Measurements from ENCODE around the gene PLEKHN1.

PLEKHN1 gene

GRCh38 chr1:917076-917459, 49.2 kb upstream of the PLEKHN1 start:
- peaks cover 32% of the 10 kb centered on the region for H3K4me1 ChIP-seq (ENCODE audit: control insufficient read depth, insufficient read depth, low read length)
- peaks cover 0 to 12% of the 10 kb centered on the region in 2 experiments; a peak in 1 of 3 replicates for H3K36me3 ChIP-seq (ENCODE audit: control insufficient read depth in 2 of 2, insufficient read depth in 1 of 2, low read length in 2 of 2)
- H3K4me3 ChIP-seq (ENCODE audit: low read depth, low read length) = no peak overlapping the region
- POLR2A ChIA-PET = interaction anchor here (1.0 to 5.2 kb wide), 6 partner anchors 10 to 59 kb away, joined by 3 to 106 read pairs (median 4); no protein-coding TSS in a partner anchor
- H3K9me3 ChIP-seq (ENCODE audit: control insufficient read depth, insufficient read depth, low read depth, low read length) = no peaks in the 10 kb centered on the region
- CTCF ChIA-PET = interaction anchor here (0.8 to 3.9 kb wide), 2 partner anchors 12 kb away, joined by 3 to 26 read pairs; no protein-coding TSS in a partner anchor
- H3K27ac ChIP-seq (ENCODE audit: extremely low read depth, low read depth, low read length) = peak overlapping the region; percentile 94
- no peak for TF ChIP-seq ZNF292 (tag by site-specific recombination; IDR thresholded peaks at IDR 0.05; ENCODE audit: borderline replicate concordance, low read depth)
- TF ChIP-seq ZNF548 (tag by site-specific recombination; IDR thresholded peaks at IDR 0.05) = no peak
- TF ChIP-seq OVOL3 (tag by site-specific recombination; IDR thresholded peaks at IDR 0.05) = no peak
- 0 out of 2 replicates have a peak, but pooled peaks have one; percentile 30 for TF ChIP-seq ZBTB20 (tag by site-specific recombination; IDR thresholded peaks at IDR 0.05)
- no peak for TF ChIP-seq SCRT1 (tag by site-specific recombination; IDR thresholded peaks at IDR 0.05; ENCODE audit: borderline replicate concordance)
- TF ChIP-seq, protein P1, sequence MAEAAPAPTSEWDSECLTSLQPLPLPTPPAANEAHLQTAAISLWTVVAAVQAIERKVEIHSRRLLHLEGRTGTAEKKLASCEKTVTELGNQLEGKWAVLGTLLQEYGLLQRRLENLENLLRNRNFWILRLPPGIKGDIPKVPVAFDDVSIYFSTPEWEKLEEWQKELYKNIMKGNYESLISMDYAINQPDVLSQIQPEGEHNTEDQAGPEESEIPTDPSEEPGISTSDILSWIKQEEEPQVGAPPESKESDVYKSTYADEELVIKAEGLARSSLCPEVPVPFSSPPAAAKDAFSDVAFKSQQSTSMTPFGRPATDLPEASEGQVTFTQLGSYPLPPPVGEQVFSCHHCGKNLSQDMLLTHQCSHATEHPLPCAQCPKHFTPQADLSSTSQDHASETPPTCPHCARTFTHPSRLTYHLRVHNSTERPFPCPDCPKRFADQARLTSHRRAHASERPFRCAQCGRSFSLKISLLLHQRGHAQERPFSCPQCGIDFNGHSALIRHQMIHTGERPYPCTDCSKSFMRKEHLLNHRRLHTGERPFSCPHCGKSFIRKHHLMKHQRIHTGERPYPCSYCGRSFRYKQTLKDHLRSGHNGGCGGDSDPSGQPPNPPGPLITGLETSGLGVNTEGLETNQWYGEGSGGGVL (tag by site-specific recombination; IDR thresholded peaks at IDR 0.05) = peak; percentile 72
- TF ChIP-seq GLIS1 (tag by site-specific recombination; IDR thresholded peaks at IDR 0.05) = peak; percentile 27
- TF ChIP-seq, protein P2, sequence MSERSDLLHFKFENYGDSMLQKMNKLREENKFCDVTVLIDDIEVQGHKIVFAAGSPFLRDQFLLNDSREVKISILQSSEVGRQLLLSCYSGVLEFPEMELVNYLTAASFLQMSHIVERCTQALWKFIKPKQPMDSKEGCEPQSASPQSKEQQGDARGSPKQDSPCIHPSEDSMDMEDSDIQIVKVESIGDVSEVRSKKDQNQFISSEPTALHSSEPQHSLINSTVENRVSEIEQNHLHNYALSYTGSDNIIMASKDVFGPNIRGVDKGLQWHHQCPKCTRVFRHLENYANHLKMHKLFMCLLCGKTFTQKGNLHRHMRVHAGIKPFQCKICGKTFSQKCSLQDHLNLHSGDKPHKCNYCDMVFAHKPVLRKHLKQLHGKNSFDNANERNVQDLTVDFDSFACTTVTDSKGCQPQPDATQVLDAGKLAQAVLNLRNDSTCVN (tag by site-specific recombination; optimal IDR thresholded peaks at IDR 0.05) = peak; percentile 4
- 0 out of 2 replicates have a peak, but pooled peaks have one; percentile 18 for TF ChIP-seq BCL11B (tag by site-specific recombination; IDR thresholded peaks at IDR 0.05; ENCODE audit: low read depth)
- no peak for TF ChIP-seq ZNF624 (tag by site-specific recombination; IDR thresholded peaks at IDR 0.05)
- no peak for TF ChIP-seq ZNF138 (tag by site-specific recombination; IDR thresholded peaks at IDR 0.05; ENCODE audit: borderline replicate concordance)
- no peak for TF ChIP-seq ZNF202 (tag by site-specific recombination; IDR thresholded peaks at IDR 0.05; ENCODE audit: borderline replicate concordance)
- no peak for TF ChIP-seq OSR2 (tag by site-specific recombination; IDR thresholded peaks at IDR 0.05)
- TF ChIP-seq, protein P3, sequence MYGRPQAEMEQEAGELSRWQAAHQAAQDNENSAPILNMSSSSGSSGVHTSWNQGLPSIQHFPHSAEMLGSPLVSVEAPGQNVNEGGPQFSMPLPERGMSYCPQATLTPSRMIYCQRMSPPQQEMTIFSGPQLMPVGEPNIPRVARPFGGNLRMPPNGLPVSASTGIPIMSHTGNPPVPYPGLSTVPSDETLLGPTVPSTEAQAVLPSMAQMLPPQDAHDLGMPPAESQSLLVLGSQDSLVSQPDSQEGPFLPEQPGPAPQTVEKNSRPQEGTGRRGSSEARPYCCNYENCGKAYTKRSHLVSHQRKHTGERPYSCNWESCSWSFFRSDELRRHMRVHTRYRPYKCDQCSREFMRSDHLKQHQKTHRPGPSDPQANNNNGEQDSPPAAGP (tag by site-specific recombination; IDR thresholded peaks at IDR 0.05) = no peak
- TF ChIP-seq SP2 (tag by site-specific recombination; IDR thresholded peaks at IDR 0.05) = no peak
- no peak for TF ChIP-seq ZNF416 (tag by site-specific recombination; IDR thresholded peaks at IDR 0.05)
- TF ChIP-seq GFI1B (tag by site-specific recombination; IDR thresholded peaks at IDR 0.05) = no peak
- TF ChIP-seq ZNF561 (tag by site-specific recombination; IDR thresholded peaks at IDR 0.05; ENCODE audit: borderline replicate concordance) = no peak
- TF ChIP-seq ZNF404 (tag by site-specific recombination; IDR thresholded peaks at IDR 0.05) = no peak
- TF ChIP-seq, protein P4, sequence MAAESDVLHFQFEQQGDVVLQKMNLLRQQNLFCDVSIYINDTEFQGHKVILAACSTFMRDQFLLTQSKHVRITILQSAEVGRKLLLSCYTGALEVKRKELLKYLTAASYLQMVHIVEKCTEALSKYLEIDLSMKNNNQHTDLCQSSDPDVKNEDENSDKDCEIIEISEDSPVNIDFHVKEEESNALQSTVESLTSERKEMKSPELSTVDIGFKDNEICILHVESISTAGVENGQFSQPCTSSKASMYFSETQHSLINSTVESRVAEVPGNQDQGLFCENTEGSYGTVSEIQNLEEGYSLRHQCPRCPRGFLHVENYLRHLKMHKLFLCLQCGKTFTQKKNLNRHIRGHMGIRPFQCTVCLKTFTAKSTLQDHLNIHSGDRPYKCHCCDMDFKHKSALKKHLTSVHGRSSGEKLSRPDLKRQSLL (tag by site-specific recombination; IDR thresholded peaks at IDR 0.05) = no peak
- TF ChIP-seq ZNF791 (tag by site-specific recombination; IDR thresholded peaks at IDR 0.05) = no peak
- no peak for TF ChIP-seq KLF7 (tag by site-specific recombination; IDR thresholded peaks at IDR 0.05; ENCODE audit: borderline replicate concordance)
- no peak for TF ChIP-seq ZNF670 (tag by site-specific recombination; IDR thresholded peaks at IDR 0.05; ENCODE audit: low read depth)
- TF ChIP-seq SCRT2 (tag by site-specific recombination; IDR thresholded peaks at IDR 0.05) = no peak
- TF ChIP-seq ZFP3 (tag by site-specific recombination; IDR thresholded peaks at IDR 0.05; ENCODE audit: low read depth) = no peak
- TF ChIP-seq, protein P5, sequence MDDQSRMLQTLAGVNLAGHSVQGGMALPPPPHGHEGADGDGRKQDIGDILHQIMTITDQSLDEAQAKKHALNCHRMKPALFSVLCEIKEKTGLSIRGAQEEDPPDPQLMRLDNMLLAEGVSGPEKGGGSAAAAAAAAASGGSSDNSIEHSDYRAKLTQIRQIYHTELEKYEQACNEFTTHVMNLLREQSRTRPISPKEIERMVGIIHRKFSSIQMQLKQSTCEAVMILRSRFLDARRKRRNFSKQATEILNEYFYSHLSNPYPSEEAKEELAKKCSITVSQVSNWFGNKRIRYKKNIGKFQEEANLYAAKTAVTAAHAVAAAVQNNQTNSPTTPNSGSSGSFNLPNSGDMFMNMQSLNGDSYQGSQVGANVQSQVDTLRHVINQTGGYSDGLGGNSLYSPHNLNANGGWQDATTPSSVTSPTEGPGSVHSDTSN (CRISPR knock-in tag; IDR thresholded peaks at IDR 0.05) = no peak
- TF ChIP-seq ZNF114 (tag by site-specific recombination; IDR thresholded peaks at IDR 0.05) = no peak
- TF ChIP-seq REST (tag by site-specific recombination; IDR thresholded peaks at IDR 0.05) = no peak
- TF ChIP-seq ZNF596 (tag by site-specific recombination; IDR thresholded peaks at IDR 0.05) = no peak
- TF ChIP-seq ZFP37 (tag by site-specific recombination; IDR thresholded peaks at IDR 0.05) = no peak

Measured in HEK293 (cell line).